ENCODE data around the gene PMAIP1.

- TF ChIP-seq, protein P1, sequence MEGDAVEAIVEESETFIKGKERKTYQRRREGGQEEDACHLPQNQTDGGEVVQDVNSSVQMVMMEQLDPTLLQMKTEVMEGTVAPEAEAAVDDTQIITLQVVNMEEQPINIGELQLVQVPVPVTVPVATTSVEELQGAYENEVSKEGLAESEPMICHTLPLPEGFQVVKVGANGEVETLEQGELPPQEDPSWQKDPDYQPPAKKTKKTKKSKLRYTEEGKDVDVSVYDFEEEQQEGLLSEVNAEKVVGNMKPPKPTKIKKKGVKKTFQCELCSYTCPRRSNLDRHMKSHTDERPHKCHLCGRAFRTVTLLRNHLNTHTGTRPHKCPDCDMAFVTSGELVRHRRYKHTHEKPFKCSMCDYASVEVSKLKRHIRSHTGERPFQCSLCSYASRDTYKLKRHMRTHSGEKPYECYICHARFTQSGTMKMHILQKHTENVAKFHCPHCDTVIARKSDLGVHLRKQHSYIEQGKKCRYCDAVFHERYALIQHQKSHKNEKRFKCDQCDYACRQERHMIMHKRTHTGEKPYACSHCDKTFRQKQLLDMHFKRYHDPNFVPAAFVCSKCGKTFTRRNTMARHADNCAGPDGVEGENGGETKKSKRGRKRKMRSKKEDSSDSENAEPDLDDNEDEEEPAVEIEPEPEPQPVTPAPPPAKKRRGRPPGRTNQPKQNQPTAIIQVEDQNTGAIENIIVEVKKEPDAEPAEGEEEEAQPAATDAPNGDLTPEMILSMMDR (IDR thresholded peaks at IDR 0.05; ENCODE audit: low read depth, low read length, missing input control), result no peak
- TF ChIP-seq GABPA (IDR thresholded peaks at IDR 0.05 in 1 of 2, conservative IDR thresholded peaks at IDR 0.05 in 1 of 2), result no peak
- no peak for TF ChIP-seq YY1 (IDR thresholded peaks at IDR 0.05)
- TF ChIP-seq RAD21 (IDR thresholded peaks at IDR 0.05), result no peak
- no peak for TF ChIP-seq HNF4G (IDR thresholded peaks at IDR 0.05)
- no peak for TF ChIP-seq FOXA1 (IDR thresholded peaks at IDR 0.05)
- no peak for TF ChIP-seq REST (IDR thresholded peaks at IDR 0.05)
- TF ChIP-seq SP1 (IDR thresholded peaks at IDR 0.05), result no peak
- TF ChIP-seq TAF1 (conservative IDR thresholded peaks at IDR 0.05), result no peak
- no peak for TF ChIP-seq ZBTB33 (IDR thresholded peaks at IDR 0.05)
Measured at GRCh38 chr18:59884351-59884750, 15.4 kb upstream of the PMAIP1 start.

Measured in liver (tissue), 3 donors.